HG03571 (cell line): ENCODE data around the gene GLOD4.
"Not testable (repeated sequence)": the region's sequence is repeated elsewhere in the genome, so short reads cannot be mapped to it uniquely, and the experiment has no call there.

Experiments
- ATAC-seq: cut with Tn5 transposase; IDR thresholded peaks from one replicate; pipeline ENCODE4 v1.9.1; 2021; ENCODE audit not compliant: unreplicated experiment

GLOD4 gene

GRCh38 chr17:802901-803881 is 21.1 kb upstream of the GLOD4 start:
- ATAC-seq: no peak

- ATAC-seq: no peak
Observed at GRCh38 chr17:802481-802880, 20.4 kb upstream of the GLOD4 start.

- ATAC-seq: no peak
Observed at GRCh38 chr17:801660-802059, 19.6 kb upstream of the GLOD4 start.

GRCh38 chr17:800446-801242 is 18.6 kb upstream of the GLOD4 start:
- no peak for ATAC-seq

- ATAC-seq: no peak
Observed at GRCh38 chr17:799261-799660, 17.2 kb upstream of the GLOD4 start.

GRCh38 chr17:798246-798645 is 16.2 kb upstream of the GLOD4 start:
- ATAC-seq: no peak

GRCh38 chr17:797236-797840 is 15.3 kb upstream of the GLOD4 start:
- no peak for ATAC-seq

- no peak for ATAC-seq
Observed at GRCh38 chr17:796609-797008, 14.5 kb upstream of the GLOD4 start.

- ATAC-seq: no peak
Observed at GRCh38 chr17:795721-796120, 13.6 kb upstream of the GLOD4 start.

GRCh38 chr17:795276-795675 is 13.2 kb upstream of the GLOD4 start:
- ATAC-seq: no peak

GRCh38 chr17:794876-795275 is 12.8 kb upstream of the GLOD4 start:
- no peak for ATAC-seq

GRCh38 chr17:792277-792676 is 10.2 kb upstream of the GLOD4 start:
- no peak for ATAC-seq

- ATAC-seq: no peak
Observed at GRCh38 chr17:791829-792228, 9.7 kb upstream of the GLOD4 start.

GRCh38 chr17:790874-791247 is 8.8 kb upstream of the GLOD4 start:
- not testable (repeated sequence) for ATAC-seq

GRCh38 chr17:789931-790873 is 8.1 kb upstream of the GLOD4 start:
- ATAC-seq: not testable (repeated sequence)

GRCh38 chr17:789160-789840 is 7.2 kb upstream of the GLOD4 start:
- no peak for ATAC-seq

GRCh38 chr17:788551-788950 is 6.5 kb upstream of the GLOD4 start:
- no peak for ATAC-seq

- ATAC-seq: no peak
Observed at GRCh38 chr17:787641-788221, 5.7 kb upstream of the GLOD4 start.

- ATAC-seq: not testable (repeated sequence)
Observed at GRCh38 chr17:785901-786300, 3.8 kb upstream of the GLOD4 start.

- no peak for ATAC-seq
Observed at GRCh38 chr17:784143-784542, 2.1 kb upstream of the GLOD4 start.
